Osteocyte (in vitro differentiated cells): ENCODE measurements around the gene NQO2. TPM values are rescaled to one million over a fixed set of nuclear protein-coding genes. Genes with fewer than 3 reads are reported as not detected.

Experiments
- DNase-seq: peaks from one replicate; pipeline ENCODE4 v3.0.0; 2021; ENCODE audit warnings: mixed read lengths; ENCODE audit not compliant: unreplicated experiment; ENCODE audit errors: extremely low spot score
- H3K27ac Mint-ChIP-seq: one replicate; pipeline ENCODE4 v1.8.0; 2021; ENCODE audit warnings: mild to moderate bottlenecking, mixed read lengths; ENCODE audit not compliant: unreplicated experiment
- H3K27me3 Mint-ChIP-seq: one replicate; pipeline ENCODE4 v1.8.0; 2021; ENCODE audit warnings: mixed read lengths; ENCODE audit not compliant: unreplicated experiment
- H3K36me3 Mint-ChIP-seq: one replicate; pipeline ENCODE4 v1.8.0; 2021; ENCODE audit warnings: mixed read lengths; ENCODE audit not compliant: unreplicated experiment
- H3K4me1 Mint-ChIP-seq: one replicate; pipeline ENCODE4 v1.8.0; 2021; ENCODE audit warnings: mixed read lengths; ENCODE audit not compliant: unreplicated experiment
- H3K4me3 Mint-ChIP-seq: one replicate; pipeline ENCODE4 v1.8.0; 2021; ENCODE audit warnings: mild to moderate bottlenecking, moderate library complexity, mixed read lengths; ENCODE audit not compliant: unreplicated experiment
- H3K9me3 Mint-ChIP-seq: one replicate; pipeline ENCODE4 v1.8.0; 2021; ENCODE audit warnings: mixed read lengths; ENCODE audit not compliant: unreplicated experiment
- CTCF ChIP-seq: fragments of 200-600 bp; sonication (generic); IDR thresholded peaks from 2 replicates; pipeline ENCODE4 v1.5.0; 2021; ENCODE audit warnings: antibody characterized with exemption, mild to moderate bottlenecking, moderate library complexity
- total RNA-seq: library from RNA; stranded (reverse); gene quantifications from 2 replicates; pipeline ENCODE4 v1.2.1, GENCODE V29; 2021

NQO2 gene
- total RNA-seq, 1 donor from 2014 or later: 40.1 TPM

DNA sequence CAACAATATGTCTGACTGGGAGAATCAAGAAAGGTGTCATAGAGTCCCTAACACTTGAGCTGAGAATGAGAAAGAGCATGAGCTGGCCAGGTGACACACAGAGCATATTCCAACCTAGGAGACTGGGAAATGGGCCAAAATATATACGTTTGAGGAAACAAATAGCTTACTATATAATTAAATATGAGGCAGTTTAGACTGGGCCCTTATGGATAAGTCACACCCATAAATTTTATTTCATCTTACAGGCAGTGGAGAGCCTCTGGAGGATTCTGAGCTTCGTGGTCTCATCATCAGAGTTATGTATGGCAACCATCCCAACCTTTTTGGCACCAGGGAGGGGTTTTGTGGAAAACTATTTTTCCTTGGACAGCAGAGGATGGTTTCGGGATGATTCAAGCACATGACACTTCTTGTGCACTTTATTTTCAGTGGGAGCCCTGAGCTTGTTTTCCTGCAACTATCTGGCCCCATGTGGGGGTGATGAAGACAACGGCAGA lies 12.9 kb upstream of the NQO2 start:
- H3K4me3 Mint-ChIP-seq: no peak overlapping the region
- no peaks in the 10 kb centered on the region for H3K27me3 Mint-ChIP-seq
- no peaks in the 10 kb centered on the region for H3K36me3 Mint-ChIP-seq
- no peaks in the 10 kb centered on the region for H3K9me3 Mint-ChIP-seq
- no peak for DNase-seq
- TF ChIP-seq CTCF: no peak
- H3K4me1 Mint-ChIP-seq: peaks cover 45% of the 10 kb centered on the region
- peak overlapping the region; percentile 97 for H3K27ac Mint-ChIP-seq

- no peaks in the 10 kb centered on the region for H3K9me3 Mint-ChIP-seq
- H3K4me3 Mint-ChIP-seq: peak overlapping the region; percentile 91
- TF ChIP-seq CTCF: no peak
- peak overlapping the region; percentile 97 for H3K27ac Mint-ChIP-seq
- no peaks in the 10 kb centered on the region for H3K36me3 Mint-ChIP-seq
- no peak for DNase-seq
- no peaks in the 10 kb centered on the region for H3K27me3 Mint-ChIP-seq
- peaks cover 36% of the 10 kb centered on the region for H3K4me1 Mint-ChIP-seq
These were observed 11.6 kb upstream of the NQO2 start for GRCh38 chr6:2988094-2988425.

- H3K4me3 Mint-ChIP-seq: peak overlapping the region; percentile 91
- peak; percentile 82 for TF ChIP-seq CTCF
- no peaks in the 10 kb centered on the region for H3K27me3 Mint-ChIP-seq
- peak; percentile 96 for DNase-seq
- peaks cover 36% of the 10 kb centered on the region for H3K4me1 Mint-ChIP-seq
- no peaks in the 10 kb centered on the region for H3K36me3 Mint-ChIP-seq
- peak overlapping the region; percentile 99 for H3K27ac Mint-ChIP-seq
- no peaks in the 10 kb centered on the region for H3K9me3 Mint-ChIP-seq
These were observed 11.0 kb upstream of the NQO2 start for GRCh38 chr6:2988426-2989331.

- no peaks in the 10 kb centered on the region for H3K36me3 Mint-ChIP-seq
- DNase-seq: peak; percentile 92
- peak overlapping the region; percentile 91 for H3K4me3 Mint-ChIP-seq
- TF ChIP-seq CTCF: peak; percentile 10
- H3K4me1 Mint-ChIP-seq: peaks cover 36% of the 10 kb centered on the region
- H3K27ac Mint-ChIP-seq: peak overlapping the region; percentile 99
- H3K27me3 Mint-ChIP-seq: no peaks in the 10 kb centered on the region
- H3K9me3 Mint-ChIP-seq: no peaks in the 10 kb centered on the region
These were observed 10.1 kb upstream of the NQO2 start for GRCh38 chr6:2989332-2990247.
